ENCODE results near the gene NDFIP2. TPM values are rescaled to one million over a fixed set of nuclear protein-coding genes. Genes with fewer than 3 reads are reported as not detected.
"Not testable (repeated sequence)": the region's sequence is repeated elsewhere in the genome, so short reads cannot be mapped to it uniquely, and the experiment has no call there.

NDFIP2 gene
- total and polyA plus RNA-seq, 2 donors (not counting 3 experiments of a cell fraction or from before 2014, with no cell fraction given), result 7.9 to 18.5 TPM

DNA sequence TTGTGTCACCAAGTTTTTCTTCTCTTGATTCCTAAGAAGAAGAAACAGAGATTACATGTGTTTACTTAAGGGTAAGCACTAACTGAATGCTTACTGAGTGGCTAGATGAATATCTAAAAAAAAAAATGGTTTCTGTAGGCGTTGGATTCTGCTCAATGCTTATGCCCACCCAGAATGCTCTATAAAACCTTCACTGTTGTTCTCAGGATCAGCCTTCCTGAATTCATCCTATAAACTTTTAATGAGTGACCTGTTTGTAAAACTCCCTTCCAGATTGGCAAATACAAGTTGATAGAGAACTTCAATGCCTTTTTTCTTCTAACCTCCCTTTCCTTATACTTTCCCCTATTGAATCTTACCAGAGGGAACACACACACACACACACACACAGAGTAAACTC lies 90.2 kb downstream of the NDFIP2 start:
- TF ChIP-seq JUN (IDR thresholded peaks at IDR 0.05; ENCODE audit: borderline replicate concordance, insufficient read depth, insufficient read length, low read depth), result no peak
- TF ChIP-seq FOS (IDR thresholded peaks at IDR 0.05; ENCODE audit: borderline replicate concordance, insufficient read depth, low read length), result no peak
- no peak for TF ChIP-seq EZH2 (IDR thresholded peaks at IDR 0.05; ENCODE audit: borderline replicate concordance, low read depth, low read length, severe bottlenecking)
- TF ChIP-seq POLR2A (IDR thresholded peaks at IDR 0.05; ENCODE audit: low read depth, low read length), result no peak
- TF ChIP-seq GATA2 (IDR thresholded peaks at IDR 0.05; ENCODE audit: insufficient read depth, insufficient read length, low read depth, low read length), result no peak
- no peak for TF ChIP-seq MYC (IDR thresholded peaks at IDR 0.05; ENCODE audit: low read depth, low read length)
- TF ChIP-seq, protein P1, sequence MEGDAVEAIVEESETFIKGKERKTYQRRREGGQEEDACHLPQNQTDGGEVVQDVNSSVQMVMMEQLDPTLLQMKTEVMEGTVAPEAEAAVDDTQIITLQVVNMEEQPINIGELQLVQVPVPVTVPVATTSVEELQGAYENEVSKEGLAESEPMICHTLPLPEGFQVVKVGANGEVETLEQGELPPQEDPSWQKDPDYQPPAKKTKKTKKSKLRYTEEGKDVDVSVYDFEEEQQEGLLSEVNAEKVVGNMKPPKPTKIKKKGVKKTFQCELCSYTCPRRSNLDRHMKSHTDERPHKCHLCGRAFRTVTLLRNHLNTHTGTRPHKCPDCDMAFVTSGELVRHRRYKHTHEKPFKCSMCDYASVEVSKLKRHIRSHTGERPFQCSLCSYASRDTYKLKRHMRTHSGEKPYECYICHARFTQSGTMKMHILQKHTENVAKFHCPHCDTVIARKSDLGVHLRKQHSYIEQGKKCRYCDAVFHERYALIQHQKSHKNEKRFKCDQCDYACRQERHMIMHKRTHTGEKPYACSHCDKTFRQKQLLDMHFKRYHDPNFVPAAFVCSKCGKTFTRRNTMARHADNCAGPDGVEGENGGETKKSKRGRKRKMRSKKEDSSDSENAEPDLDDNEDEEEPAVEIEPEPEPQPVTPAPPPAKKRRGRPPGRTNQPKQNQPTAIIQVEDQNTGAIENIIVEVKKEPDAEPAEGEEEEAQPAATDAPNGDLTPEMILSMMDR (IDR thresholded peaks at IDR 0.05; ENCODE audit: extremely low read depth in 1 of 2, insufficient read depth in 1 of 2, low read depth in 1 of 2, low read length in 2 of 2), result no peak
- TF ChIP-seq POLR2AphosphoS5 (IDR thresholded peaks at IDR 0.05; ENCODE audit: insufficient read depth, low read depth, low read length), result no peak
- TF ChIP-seq, protein P2, sequence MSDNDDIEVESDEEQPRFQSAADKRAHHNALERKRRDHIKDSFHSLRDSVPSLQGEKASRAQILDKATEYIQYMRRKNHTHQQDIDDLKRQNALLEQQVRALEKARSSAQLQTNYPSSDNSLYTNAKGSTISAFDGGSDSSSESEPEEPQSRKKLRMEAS (IDR thresholded peaks at IDR 0.05; ENCODE audit: insufficient read depth, insufficient read length), result no peak
- intact Hi-C loops (cut with micrococcal nuclease), result no loop called here
- Histone ChIP-seq H3K27me3 (ENCODE audit: control insufficient read depth in 2 of 2, insufficient read depth in 2 of 2, low read length in 2 of 2) (no peaks in the 10 kb centered on the region), H3K4me3 (replicated peaks in 1 of 3; ENCODE audit: insufficient read depth in 1 of 3, low read depth in 1 of 3, low read length in 3 of 3) (no peak overlapping the region), H2AFZ (ENCODE audit: low read depth, low read length) (no peak overlapping the region), H3K9ac (replicated peaks; ENCODE audit: extremely low read depth, insufficient read depth, low read length) (no peak overlapping the region), H3K27ac (ENCODE audit: insufficient read depth, low read depth, low read length) (no peak overlapping the region), H3K4me1 (ENCODE audit: control insufficient read depth, extremely low read depth, insufficient read depth, low read length) (no peaks in the 10 kb centered on the region), H3K36me3 (ENCODE audit: control insufficient read depth in 2 of 2, extremely low read depth in 1 of 2, insufficient read depth in 2 of 2, low read length in 2 of 2) (no peaks in the 10 kb centered on the region), H3K4me2 (ENCODE audit: insufficient read depth, low read length) (no peak overlapping the region), H4K20me1 (replicated peaks; ENCODE audit: control insufficient read depth, extremely low read depth, insufficient read depth, low read length) (no peaks in the 10 kb centered on the region), H3K9me3 (replicated peaks; ENCODE audit: control insufficient read depth, insufficient read depth, low read length) (no peaks in the 10 kb centered on the region), H3K79me2 (ENCODE audit: control insufficient read depth, insufficient read depth, low read length) (no peaks in the 10 kb centered on the region), H3K9me1 (replicated peaks; ENCODE audit: control insufficient read depth, extremely low read depth, insufficient read depth, low read length) (no peaks in the 10 kb centered on the region)
- ChIA-PET POLR2A (no interaction called here), CTCF (no interaction called here)
- FAIRE-seq, result no peak
- dilution Hi-C loops (cut with MboI; ENCODE audit: extremely low pct_ligation_motif_present, low sequenced_read_pairs), result no loop called here
- DNase-seq (ENCODE audit: low read depth, low spot score), result no peak
- no TSS peak for BruUV-seq (replicated peaks)

DNA sequence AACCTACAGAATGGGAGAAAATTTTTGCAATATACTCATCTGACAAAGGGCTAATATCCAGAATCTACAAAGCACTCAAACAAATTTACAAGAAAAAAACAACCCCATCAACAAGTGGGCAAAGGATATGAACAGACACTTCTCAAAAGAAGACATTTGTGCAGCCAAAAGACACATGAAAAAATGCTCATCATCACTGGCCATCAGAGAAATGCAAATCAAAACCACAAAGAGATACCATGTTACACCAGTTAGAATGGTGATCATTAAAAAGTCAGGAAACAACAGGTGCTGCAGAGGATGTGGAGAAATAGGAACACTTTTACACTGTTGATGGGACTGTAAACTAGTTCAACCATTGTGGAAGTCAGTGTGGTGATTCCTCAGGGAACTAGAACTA lies 92.9 kb downstream of the NDFIP2 start:
- H4K20me1 ChIP-seq (replicated peaks; ENCODE audit: control insufficient read depth, extremely low read depth, insufficient read depth, low read length); POLR2A ChIA-PET; H3K79me2 ChIP-seq (ENCODE audit: control insufficient read depth, insufficient read depth, low read length); H3K9ac ChIP-seq (replicated peaks; ENCODE audit: extremely low read depth, insufficient read depth, low read length); H3K9me3 ChIP-seq (replicated peaks; ENCODE audit: control insufficient read depth, insufficient read depth, low read length); H3K27ac ChIP-seq (ENCODE audit: insufficient read depth, low read depth, low read length); H3K9me1 ChIP-seq (replicated peaks; ENCODE audit: control insufficient read depth, extremely low read depth, insufficient read depth, low read length); intact Hi-C loops (cut with micrococcal nuclease); H3K4me2 ChIP-seq (ENCODE audit: insufficient read depth, low read length); BruUV-seq (replicated peaks); H3K4me3 ChIP-seq (replicated peaks in 1 of 3; ENCODE audit: insufficient read depth in 1 of 3, low read depth in 1 of 3, low read length in 3 of 3); H3K27me3 ChIP-seq (ENCODE audit: control insufficient read depth in 2 of 2, insufficient read depth in 2 of 2, low read length in 2 of 2); H3K36me3 ChIP-seq (ENCODE audit: control insufficient read depth in 2 of 2, extremely low read depth in 1 of 2, insufficient read depth in 2 of 2, low read length in 2 of 2); H3K4me1 ChIP-seq (ENCODE audit: control insufficient read depth, extremely low read depth, insufficient read depth, low read length); FAIRE-seq; H2AFZ ChIP-seq (ENCODE audit: low read depth, low read length); DNase-seq (ENCODE audit: low read depth, low spot score); CTCF ChIA-PET; dilution Hi-C loops (cut with MboI; ENCODE audit: extremely low pct_ligation_motif_present, low sequenced_read_pairs): not testable (repeated sequence)

Measured in endothelial cell of umbilical vein (primary cell).